GM18861 (cell line): Measurements from ENCODE around the gene EIF4G1.
A peak's percentile ranks its signal among the peaks of the same experiment; 100 is the strongest.
"Not testable (repeated sequence)": the region's sequence is repeated elsewhere in the genome, so short reads cannot be mapped to it uniquely, and the experiment has no call there.

Experiments used
- ATAC-seq: cut with Tn5 transposase; IDR thresholded peaks from one replicate; pipeline ENCODE4 v1.9.1; 2021; ENCODE audit not compliant: unreplicated experiment

EIF4G1 gene, protein sequence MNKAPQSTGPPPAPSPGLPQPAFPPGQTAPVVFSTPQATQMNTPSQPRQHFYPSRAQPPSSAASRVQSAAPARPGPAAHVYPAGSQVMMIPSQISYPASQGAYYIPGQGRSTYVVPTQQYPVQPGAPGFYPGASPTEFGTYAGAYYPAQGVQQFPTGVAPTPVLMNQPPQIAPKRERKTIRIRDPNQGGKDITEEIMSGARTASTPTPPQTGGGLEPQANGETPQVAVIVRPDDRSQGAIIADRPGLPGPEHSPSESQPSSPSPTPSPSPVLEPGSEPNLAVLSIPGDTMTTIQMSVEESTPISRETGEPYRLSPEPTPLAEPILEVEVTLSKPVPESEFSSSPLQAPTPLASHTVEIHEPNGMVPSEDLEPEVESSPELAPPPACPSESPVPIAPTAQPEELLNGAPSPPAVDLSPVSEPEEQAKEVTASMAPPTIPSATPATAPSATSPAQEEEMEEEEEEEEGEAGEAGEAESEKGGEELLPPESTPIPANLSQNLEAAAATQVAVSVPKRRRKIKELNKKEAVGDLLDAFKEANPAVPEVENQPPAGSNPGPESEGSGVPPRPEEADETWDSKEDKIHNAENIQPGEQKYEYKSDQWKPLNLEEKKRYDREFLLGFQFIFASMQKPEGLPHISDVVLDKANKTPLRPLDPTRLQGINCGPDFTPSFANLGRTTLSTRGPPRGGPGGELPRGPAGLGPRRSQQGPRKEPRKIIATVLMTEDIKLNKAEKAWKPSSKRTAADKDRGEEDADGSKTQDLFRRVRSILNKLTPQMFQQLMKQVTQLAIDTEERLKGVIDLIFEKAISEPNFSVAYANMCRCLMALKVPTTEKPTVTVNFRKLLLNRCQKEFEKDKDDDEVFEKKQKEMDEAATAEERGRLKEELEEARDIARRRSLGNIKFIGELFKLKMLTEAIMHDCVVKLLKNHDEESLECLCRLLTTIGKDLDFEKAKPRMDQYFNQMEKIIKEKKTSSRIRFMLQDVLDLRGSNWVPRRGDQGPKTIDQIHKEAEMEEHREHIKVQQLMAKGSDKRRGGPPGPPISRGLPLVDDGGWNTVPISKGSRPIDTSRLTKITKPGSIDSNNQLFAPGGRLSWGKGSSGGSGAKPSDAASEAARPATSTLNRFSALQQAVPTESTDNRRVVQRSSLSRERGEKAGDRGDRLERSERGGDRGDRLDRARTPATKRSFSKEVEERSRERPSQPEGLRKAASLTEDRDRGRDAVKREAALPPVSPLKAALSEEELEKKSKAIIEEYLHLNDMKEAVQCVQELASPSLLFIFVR (N-terminal part only)

DNA sequence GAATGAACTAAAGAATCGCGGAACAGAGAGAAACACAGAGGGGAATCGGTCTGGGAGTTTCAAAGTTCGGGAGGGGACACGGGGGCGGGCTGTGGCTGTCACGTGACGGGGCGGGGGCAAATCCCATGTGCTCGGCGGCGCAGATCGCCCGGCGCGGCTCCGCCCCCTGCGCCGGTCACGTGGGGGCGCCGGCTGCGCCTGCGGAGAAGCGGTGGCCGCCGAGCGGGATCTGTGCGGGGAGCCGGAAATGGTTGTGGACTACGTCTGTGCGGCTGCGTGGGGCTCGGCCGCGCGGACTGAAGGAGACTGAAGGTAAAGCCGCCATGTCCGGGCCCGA, at the start of gene EIF4G1:
Gene EIF4G1, plus strand, starts transcription at position 244 of the 337 bp plus-strand sequence. CDS start 1,191 bp downstream, outside the sequence.
- peak; percentile 85 for ATAC-seq

DNA sequence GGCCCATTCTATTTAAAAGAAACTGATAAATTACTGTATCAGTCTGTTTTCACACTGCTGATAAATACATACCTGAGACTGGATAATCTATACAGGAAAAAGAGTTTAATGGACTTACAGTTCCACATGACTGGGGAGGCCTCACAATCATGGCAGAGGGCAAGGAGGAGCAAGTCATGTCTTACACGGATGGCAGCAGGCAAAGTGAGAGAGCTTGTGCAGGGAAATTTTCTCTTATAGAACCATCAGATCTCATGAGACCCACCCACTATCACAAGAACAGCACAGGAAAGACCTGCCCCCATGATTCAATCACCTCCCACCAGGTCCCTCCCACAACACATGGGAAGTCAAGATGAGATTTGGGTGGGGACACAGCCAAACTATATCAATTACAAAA, 47.2 kb upstream of the EIF4G1 start:
- ATAC-seq = not testable (repeated sequence)

DNA sequence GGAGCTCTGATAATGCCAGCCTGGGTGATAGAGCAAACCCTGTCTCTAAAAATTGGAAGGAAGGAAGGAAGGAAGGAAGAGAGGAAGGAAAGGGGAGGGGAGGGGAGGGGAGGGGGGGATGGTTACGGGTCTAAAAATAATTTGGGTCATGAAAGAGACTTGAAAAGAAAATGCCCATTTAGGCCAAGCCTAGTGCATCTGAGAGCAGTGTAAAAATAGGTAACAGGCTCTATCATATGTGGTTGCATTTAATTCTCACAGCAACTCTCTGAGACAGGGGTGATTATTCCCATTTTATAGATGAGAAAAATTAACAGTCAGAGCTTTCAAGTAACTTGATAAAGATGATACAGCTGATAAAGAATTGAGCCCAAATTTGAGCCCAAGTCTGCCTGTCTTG, 42.1 kb upstream of the EIF4G1 start:
- ATAC-seq = no peak

DNA sequence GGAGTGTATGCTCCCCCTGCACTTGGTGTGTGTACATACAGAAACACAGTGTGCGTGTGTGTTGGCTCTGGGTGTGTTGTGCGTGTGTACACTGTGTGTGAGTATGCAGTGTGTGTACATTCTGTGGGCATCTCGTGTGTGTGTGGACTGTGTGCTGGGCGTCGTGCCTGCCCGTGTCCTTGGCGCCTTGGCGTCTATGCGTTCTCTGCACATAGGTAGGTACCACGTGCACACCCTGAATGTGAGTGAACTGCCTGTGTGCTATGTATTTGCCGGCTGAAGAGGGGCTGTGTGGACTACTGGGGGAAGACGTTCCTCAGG, 39.1 kb upstream of the EIF4G1 start:
- ATAC-seq = no peak

DNA sequence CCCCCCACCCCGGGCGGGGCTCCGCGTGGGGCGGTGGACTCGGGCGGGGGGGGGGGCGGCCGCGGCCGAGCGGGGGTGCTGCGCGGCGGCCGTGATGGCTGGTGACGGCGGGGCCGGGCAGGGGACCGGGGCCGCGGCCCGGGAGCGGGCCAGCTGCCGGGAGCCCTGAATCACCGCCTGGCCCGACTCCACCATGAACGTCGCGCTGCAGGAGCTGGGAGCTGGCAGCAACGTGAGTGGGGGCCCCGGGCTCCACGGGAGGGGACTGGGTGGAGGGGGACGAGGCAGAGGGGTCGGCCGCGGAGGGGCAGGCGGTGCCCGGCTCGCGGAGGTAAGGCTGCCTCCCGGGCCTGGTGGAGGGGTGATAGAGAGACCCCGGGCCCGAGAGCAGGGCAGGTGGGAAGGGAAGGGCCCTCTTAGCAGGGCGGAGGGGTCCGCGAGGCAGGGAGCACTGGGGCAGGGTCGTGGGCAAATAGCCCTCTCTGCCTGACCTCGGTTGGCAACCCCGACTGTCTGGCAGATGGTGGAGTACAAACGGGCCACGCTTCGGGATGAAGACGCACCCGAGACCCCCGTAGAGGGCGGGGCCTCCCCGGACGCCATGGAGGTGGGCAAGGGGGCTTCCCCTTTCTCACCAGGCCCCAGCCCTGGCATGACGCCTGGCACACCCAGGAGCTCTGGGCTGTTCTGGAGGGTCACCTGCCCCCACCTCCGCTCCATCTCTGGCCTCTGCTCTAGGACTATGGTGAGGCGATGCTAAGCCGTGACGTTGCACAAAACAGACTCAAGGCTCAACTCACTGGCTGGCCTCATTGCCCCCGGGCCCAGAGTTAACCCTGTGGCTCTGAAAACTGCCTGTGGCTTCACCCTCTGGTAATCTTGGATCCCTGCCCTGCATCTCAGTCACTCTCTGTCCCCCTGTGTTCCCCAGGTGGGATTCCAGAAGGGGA, 38.2 kb upstream of the EIF4G1 start, which contains the start of gene ECE2:
Gene ECE2, plus strand, starts transcription at position 62 of the 950 bp plus-strand sequence. Its CDS starts 132 bp downstream, at position 194.
- no peak for ATAC-seq

DNA sequence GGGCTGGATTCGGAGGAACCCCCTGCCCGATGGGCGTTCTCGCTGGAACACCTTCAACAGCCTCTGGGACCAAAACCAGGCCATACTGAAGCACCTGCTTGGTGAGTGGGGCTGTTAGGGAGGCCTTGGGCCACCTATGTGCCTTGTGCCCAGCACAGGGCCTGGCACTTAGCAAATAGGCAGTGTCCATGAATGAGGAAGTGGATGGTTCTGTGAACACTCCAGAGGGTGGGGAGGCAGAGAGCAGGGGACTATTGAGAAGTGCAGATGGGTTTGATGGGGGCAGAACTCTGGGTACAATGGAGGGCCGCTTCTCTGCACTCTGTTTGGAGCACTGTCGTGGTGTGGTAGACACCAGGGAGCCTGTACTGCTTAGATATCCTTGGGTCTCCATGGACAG, 37.0 kb upstream of the EIF4G1 start:
- no peak for ATAC-seq

DNA sequence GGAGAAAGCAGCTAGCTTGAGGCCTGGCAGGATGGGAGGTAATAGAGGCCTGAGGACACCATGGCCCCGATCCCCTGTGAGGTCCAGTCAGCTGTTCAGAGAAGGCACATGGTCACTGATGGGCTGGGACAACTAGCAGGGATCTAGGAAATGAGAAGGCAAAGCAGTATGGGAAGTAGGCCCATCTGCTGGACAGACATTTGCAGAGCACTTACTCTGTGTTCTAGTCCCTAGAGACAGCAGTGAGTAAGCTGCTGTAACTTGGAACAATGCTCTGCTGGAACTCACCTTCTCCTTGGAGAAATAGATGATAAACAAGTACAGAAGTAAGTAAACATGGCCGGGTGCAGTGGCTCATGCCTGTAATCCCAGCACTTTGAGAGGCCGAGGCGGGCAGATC, 31.5 kb upstream of the EIF4G1 start:
- ATAC-seq = no peak

DNA sequence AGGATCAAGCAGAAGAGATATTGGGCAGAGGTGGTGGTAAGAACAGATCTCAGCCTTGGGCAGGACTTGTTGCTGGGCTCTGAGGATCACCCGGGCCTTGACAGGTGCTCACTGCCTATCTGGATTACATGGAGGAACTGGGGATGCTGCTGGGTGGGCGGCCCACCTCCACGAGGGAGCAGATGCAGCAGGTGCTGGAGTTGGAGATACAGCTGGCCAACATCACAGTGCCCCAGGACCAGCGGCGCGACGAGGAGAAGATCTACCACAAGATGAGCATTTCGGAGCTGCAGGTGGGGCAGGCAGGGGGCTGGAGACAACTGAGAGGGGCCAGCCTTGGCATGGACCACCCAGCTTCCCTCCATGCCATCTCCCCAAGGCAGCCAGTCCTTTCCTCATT, 30.7 kb upstream of the EIF4G1 start:
- ATAC-seq = no peak

DNA sequence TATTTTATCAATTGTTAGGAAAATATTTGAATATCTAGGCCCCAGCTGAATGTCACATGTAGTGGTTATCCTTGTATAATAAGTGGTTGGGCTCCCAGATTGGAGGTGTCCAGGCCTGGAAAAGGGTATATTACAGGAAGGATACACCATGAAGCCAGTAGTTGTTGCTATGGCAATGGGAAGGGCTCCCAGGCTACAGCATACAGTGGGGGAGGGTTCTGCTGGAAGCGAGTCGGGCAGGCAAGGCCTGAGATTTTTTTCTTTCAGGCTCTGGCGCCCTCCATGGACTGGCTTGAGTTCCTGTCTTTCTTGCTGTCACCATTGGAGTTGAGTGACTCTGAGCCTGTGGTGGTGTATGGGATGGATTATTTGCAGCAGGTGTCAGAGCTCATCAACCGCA, 29.7 kb upstream of the EIF4G1 start:
- no peak for ATAC-seq

DNA sequence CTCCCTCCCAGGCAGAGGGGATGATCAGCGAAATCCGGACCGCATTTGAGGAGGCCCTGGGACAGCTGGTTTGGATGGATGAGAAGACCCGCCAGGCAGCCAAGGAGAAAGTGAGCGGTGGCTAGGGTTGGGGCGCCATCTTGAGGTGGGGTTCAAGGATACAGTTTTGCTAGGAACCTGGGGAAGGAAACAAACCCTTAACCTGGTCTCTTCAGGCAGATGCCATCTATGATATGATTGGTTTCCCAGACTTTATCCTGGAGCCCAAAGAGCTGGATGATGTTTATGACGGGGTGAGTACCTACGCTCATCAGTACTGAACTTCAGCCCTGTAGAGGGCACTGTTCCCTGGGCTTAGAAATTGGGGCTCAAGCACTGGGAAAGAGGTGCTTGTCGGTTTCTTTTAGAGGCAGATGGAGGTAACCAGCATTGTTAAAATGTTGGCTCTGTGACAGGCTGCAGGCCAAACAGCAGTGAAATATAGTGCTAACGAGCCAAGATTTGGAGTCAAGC, 24.9 kb upstream of the EIF4G1 start:
- ATAC-seq = no peak

DNA sequence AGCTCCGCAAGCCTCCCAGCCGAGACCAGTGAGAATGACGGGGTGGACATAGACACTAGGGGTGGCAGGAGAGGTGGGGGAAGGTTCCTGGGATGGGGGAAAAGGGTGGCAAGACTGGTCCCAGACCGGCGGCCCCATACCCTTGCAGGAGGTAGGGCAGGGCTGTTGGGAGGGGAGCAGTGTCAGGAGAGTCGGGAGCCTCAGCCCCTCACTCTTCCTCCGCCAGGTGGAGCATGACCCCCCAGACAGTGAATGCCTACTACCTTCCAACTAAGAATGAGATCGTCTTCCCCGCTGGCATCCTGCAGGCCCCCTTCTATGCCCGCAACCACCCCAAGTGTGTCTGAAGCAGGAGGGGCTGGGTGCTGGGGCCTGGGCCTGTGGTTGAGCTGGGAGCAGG, 24.1 kb upstream of the EIF4G1 start:
- ATAC-seq = no peak

DNA sequence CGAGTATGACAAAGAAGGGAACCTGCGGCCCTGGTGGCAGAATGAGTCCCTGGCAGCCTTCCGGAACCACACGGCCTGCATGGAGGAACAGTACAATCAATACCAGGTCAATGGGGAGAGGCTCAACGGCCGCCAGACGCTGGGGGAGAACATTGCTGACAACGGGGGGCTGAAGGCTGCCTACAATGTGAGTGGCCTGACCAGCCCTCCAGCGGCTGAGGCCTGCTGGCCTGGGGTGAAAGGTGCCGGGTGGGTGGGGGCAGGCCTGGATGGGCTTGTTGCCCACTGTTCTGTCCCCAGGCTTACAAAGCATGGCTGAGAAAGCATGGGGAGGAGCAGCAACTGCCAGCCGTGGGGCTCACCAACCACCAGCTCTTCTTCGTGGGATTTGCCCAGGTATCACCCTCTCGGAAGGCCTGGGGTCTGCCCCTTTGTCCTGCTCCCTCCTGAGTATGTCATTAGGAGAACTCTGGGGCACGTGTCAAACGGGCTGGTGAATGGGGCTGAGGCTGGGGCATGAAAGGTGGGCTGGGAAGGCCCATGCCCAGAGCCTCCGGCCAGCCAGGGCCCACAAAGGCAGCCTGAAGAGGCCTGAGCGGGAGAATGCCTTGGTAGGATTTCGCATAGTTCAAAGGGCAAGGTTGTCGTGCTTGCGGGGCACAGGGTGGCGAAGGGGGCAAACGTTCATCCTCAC, 23.2 kb upstream of the EIF4G1 start:
- no peak for ATAC-seq

DNA sequence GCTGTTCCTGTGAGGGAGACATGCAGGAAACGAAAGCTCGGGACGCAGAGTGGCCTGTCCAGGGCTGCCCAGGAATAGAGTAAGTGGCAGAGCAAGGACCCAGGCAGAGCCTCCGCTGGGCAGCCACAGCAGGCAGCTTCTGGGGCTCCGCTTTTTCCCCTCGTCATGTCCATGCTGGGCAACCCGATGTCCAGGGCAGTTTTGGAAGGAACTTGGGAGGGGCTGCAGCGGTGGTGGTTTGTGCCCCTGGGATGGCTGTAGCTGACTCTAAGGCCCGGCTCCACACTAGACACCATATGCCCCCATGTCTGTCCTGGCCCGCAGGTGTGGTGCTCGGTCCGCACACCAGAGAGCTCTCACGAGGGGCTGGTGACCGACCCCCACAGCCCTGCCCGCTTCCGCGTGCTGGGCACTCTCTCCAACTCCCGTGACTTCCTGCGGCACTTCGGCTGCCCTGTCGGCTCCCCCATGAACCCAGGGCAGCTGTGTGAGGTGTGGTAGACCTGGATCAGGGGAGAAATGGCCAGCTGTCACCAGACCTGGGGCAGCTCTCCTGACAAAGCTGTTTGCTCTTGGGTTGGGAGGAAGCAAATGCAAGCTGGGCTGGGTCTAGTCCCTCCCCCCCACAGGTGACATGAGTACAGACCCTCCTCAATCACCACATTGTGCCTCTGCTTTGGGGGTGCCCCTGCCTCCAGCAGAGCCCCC, 22.5 kb upstream of the EIF4G1 start:
- ATAC-seq = no peak

DNA sequence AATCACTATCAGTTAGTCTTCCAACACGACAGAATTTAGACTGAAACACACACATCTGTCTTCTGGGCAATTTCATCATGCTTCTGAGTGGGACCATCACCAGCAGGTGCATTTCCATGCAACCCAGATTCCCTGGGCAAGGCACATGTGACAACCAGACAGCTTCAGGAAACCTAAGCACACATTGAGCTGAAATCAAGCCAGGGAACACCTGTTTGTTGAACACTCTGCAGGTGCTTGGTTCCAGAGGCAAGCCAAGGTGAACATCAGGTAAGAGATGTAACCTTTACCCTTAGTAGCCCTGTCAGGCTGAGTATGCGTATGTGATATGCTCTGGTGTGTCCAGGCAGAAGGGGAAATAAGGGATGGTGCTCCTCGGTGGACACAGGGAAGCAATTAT, 18.6 kb upstream of the EIF4G1 start:
- ATAC-seq = no peak

DNA sequence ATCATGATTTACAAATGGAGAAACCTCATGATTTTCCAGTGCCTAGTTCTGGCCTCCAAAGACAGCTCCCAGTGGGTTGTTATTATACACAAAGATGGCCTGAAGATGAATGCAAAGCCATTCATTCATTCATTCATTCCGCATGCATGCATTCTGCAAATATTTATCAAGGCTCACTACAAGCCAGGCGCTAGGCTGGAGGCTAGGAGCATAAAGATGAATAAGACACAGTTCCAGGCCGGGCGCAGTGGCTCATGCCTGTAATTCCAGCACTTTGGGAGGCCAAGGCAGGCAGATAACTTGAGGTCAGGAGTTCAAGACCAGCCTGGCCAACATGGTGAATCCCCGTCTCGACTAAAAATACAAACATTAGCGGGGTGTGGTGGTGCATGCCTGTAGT, 17.8 kb upstream of the EIF4G1 start:
- ATAC-seq = no peak

DNA sequence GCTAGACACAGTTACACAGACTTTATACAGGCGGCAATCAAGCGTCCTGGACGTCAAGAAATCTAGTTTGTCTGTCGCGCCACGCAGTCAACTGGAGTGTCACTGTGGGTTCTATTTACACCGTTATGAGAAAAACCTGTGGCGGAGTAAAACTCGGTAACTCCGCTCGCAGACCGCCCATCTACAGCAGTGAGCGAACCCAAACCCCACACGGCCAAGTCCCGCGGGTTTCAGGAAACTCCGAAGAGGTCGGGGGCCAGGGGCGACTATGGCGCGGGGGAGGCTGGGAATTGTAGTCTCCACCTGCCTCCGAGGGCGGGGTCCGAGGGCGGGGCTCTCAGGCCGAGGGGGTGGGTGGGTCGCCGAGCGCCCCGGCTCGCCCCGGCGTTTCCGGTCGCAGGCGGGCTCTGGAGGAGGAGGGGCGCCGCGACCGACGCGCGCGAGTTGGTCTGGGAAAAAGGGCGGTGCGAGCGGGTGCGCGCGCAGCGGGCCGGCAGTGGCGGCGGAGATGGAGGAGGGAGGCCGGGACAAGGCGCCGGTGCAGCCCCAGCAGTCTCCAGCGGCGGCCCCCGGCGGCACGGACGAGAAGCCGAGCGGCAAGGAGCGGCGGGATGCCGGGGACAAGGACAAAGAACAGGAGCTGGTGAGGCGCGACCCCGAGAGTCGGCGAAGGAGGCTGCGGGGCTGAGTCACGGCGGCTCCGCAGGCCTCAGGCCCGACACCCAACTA, 15.5 kb upstream of the EIF4G1 start, which contains the start of gene PSMD2:
Gene PSMD2, plus strand, starts transcription at position 483 of the 729 bp plus-strand sequence. Its CDS starts 26 bp downstream, at position 509.
- peak; percentile 81 for ATAC-seq

DNA sequence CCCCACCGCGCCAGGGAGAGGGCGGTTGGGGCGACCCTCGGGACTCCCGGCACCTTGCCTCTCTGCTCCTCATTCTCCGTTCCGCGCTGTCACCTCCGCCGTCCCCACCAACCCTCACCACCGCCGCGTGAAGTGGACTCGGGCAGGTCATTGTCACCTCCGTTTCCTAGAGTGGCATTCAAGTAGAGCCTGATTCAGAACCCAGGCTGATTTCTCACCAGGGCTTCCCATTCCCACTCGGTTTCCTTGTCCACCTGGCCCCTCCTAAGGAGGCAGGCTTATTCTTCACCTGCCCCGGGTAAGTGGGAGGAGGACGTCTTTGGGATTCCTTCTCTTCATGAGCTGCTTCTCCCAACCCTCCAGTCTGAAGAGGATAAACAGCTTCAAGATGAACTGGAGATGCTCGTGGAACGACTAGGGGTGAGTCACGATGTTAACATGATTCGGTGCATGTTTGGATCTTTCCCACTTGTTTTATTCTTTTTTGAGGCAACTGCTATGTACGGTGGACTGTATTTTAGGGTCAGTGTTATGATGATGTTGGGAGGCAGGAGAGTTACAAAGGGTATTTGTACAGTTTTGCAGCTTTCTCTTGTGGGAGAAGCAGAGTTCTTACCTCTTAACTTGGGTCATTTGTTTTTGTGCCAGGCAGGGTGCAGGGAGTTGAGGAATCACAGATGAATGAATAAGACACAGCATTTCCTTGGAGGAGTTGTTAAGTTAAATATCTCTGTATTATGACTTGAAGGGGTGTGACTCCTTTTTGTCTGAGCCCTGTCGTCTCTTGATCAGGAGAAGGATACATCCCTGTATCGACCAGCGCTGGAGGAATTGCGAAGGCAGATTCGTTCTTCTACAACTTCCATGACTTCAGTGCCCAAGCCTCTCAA, 14.7 kb upstream of the EIF4G1 start:
- ATAC-seq = no peak
